Measurements from ENCODE around the gene MTCH1. TPM values are rescaled to one million over a fixed set of nuclear protein-coding genes. Genes with fewer than 3 reads are reported as not detected.

The MTCH1 gene
- total RNA-seq, 1 donor from 2014 or later: 144 TPM

DNA sequence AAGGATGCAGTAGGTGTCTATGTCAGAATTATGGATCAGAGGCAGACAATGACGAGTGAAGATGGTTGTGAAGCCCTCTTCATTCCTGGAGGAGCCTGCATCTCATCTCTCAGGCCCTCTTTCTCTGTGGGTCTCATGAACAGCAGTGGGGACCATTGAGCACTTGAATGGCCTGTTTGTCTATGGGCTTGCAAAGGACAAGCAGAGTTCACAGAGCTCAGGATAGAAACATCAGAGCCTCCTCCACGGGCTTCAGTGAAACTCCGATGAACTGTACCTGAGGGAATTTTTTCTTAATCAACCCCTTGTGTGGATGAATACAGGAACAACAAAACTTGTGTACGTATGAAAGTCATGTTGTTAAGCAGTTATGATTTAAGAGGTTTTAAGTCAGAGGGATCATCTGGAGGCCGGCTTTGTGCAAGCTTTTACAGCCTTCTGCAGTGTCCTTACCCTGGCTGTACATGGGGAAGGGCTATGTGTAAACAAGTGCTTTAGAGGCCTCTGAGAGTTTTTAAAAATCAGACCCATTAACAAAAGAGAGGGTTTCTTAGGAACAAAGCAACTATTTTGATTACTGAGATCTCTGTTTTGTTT, 61.1 kb downstream of the MTCH1 start:
- Histone ChIP-seq H3K36me3 (no peaks in the 10 kb centered on the region), H3K27ac (no peak overlapping the region), H2AFZ (replicated peaks) (no peak overlapping the region), H3K4me1 (no peaks in the 10 kb centered on the region), H3K9me3 (ENCODE audit: low read depth) (no peaks in the 10 kb centered on the region), H3K27me3 (no peaks in the 10 kb centered on the region), H3K9ac (no peak overlapping the region), H3K4me3 (no peak overlapping the region), H3K79me2 (ENCODE audit: low read depth) (no peaks in the 10 kb centered on the region), H3F3A (ENCODE audit: low read depth) (no peaks in the 10 kb centered on the region), H3K4me2 (no peak overlapping the region), H4K20me1 (ENCODE audit: low read depth) (no peaks in the 10 kb centered on the region)
- H3K27ac Mint-ChIP-seq: no peak overlapping the region
- TF ChIP-seq EZH2 (IDR thresholded peaks at IDR 0.05) (no peak), EZH2phosphoT487 (IDR thresholded peaks at IDR 0.05) (no peak), CTCF (IDR thresholded peaks at IDR 0.05) (no peak)
- no peak overlapping the region for H3K4me3 Mint-ChIP-seq
- H3K36me3 Mint-ChIP-seq: peaks cover 10% of the 10 kb centered on the region
- peaks cover 4% of the 10 kb centered on the region for H3K27me3 Mint-ChIP-seq (ENCODE audit: insufficient read depth, low read depth)
- no peak for DNase-seq (ENCODE audit: low spot score)
- H3K4me1 Mint-ChIP-seq: peaks cover 11% of the 10 kb centered on the region
- no peaks in the 10 kb centered on the region for H3K9me3 Mint-ChIP-seq

GRCh38 chr6:36924131-36924530, 61.9 kb downstream of the MTCH1 start:
- H3K27ac ChIP-seq: no peak overlapping the region
- H2AFZ ChIP-seq (replicated peaks): no peak overlapping the region
- no peaks in the 10 kb centered on the region for H3K4me1 ChIP-seq
- H3K4me3 Mint-ChIP-seq: no peak overlapping the region
- no peak overlapping the region for H3K4me3 ChIP-seq
- H3F3A ChIP-seq (ENCODE audit: low read depth): no peaks in the 10 kb centered on the region
- no peak overlapping the region for H3K27ac Mint-ChIP-seq
- H3K27me3 ChIP-seq: no peaks in the 10 kb centered on the region
- peaks cover 10% of the 10 kb centered on the region for H3K36me3 Mint-ChIP-seq
- H3K4me2 ChIP-seq: no peak overlapping the region
- H3K9me3 ChIP-seq (ENCODE audit: low read depth): no peaks in the 10 kb centered on the region
- H3K9ac ChIP-seq: no peak overlapping the region
- no peaks in the 10 kb centered on the region for H4K20me1 ChIP-seq (ENCODE audit: low read depth)
- DNase-seq (ENCODE audit: low spot score): no peak
- H3K27me3 Mint-ChIP-seq (ENCODE audit: insufficient read depth, low read depth): peaks cover 4% of the 10 kb centered on the region
- TF ChIP-seq CTCF (IDR thresholded peaks at IDR 0.05) (no peak), EZH2 (IDR thresholded peaks at IDR 0.05) (no peak), EZH2phosphoT487 (IDR thresholded peaks at IDR 0.05) (no peak)
- no peaks in the 10 kb centered on the region for H3K79me2 ChIP-seq (ENCODE audit: low read depth)
- no peaks in the 10 kb centered on the region for H3K9me3 Mint-ChIP-seq
- no peaks in the 10 kb centered on the region for H3K36me3 ChIP-seq
- H3K4me1 Mint-ChIP-seq: peaks cover 6% of the 10 kb centered on the region

DNA sequence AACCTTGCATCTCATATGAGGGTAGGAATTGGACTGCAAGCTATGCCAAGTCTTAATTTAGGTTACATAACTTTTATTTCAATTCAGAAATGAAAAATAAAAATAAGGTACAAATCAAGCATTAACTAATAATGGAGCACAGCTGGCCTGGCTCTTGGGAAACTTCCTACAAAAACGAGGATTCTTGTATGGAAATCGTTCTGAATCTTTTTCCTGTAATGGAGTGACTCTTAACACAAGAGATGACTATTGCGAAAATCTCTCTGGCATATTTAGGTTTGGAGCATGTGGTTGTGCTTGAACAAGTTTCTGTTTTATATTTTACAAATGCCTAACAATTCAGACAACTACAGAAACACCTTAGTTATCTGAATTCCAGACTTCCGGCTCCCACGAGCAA, 65.5 kb downstream of the MTCH1 start:
- Histone ChIP-seq H3K79me2 (ENCODE audit: low read depth) (no peaks in the 10 kb centered on the region), H3K36me3 (no peaks in the 10 kb centered on the region)

More for the DNA sequence above, 65.5 kb downstream of the MTCH1 start:
- Histone ChIP-seq H4K20me1 (ENCODE audit: low read depth) (no peaks in the 10 kb centered on the region), H3K27ac (no peak overlapping the region), H3K27me3 (no peaks in the 10 kb centered on the region), H2AFZ (replicated peaks) (no peak overlapping the region), H3K9ac (no peak overlapping the region), H3F3A (ENCODE audit: low read depth) (no peaks in the 10 kb centered on the region), H3K4me3 (no peak overlapping the region), H3K4me1 (no peaks in the 10 kb centered on the region), H3K9me3 (ENCODE audit: low read depth) (no peaks in the 10 kb centered on the region), H3K4me2 (no peak overlapping the region)
- Mint-ChIP-seq H3K4me1 (no peaks in the 10 kb centered on the region), H3K36me3 (peaks cover 10% of the 10 kb centered on the region), H3K27me3 (ENCODE audit: insufficient read depth, low read depth) (peaks cover 2% of the 10 kb centered on the region), H3K4me3 (no peak overlapping the region), H3K9me3 (no peaks in the 10 kb centered on the region), H3K27ac (no peak overlapping the region)
- no peak for TF ChIP-seq EZH2phosphoT487 (IDR thresholded peaks at IDR 0.05)
- TF ChIP-seq EZH2 (IDR thresholded peaks at IDR 0.05): no peak
- no peak for TF ChIP-seq CTCF (IDR thresholded peaks at IDR 0.05)
- no peak for DNase-seq (ENCODE audit: low spot score)
